HCT116 (cell line): ENCODE measurements around the gene RCVRN.

Experiments used
- EZH2phosphoT487 ChIP-seq: fragments of 200-600 bp; IDR thresholded peaks from 2 replicates; pipeline ENCODE4 v1.6.1; 2018; ENCODE audit warnings: antibody characterized with exemption, borderline replicate concordance
- POLR2A ChIP-seq: IDR thresholded peaks from 2 replicates; pipeline ENCODE4 v1.7.0; 2011; ENCODE audit warnings: borderline replicate concordance; ENCODE audit not compliant: insufficient read depth, insufficient read length; ENCODE audit errors: extremely low read depth
- POLR2AphosphoS5 ChIP-seq: IDR thresholded peaks from 2 replicates; pipeline ENCODE4 v1.6.1; 2011; ENCODE audit warnings: mild to moderate bottlenecking, low read depth, low read length, moderate library complexity
- RAD21 ChIP-seq: IDR thresholded peaks from 2 replicates; pipeline ENCODE4 v1.6.1; 2012; ENCODE audit warnings: low read depth, mild to moderate bottlenecking
- SP1 ChIP-seq: IDR thresholded peaks from 2 replicates; pipeline ENCODE4 v1.6.1; 2012; ENCODE audit warnings: low read depth
- ZNF274 ChIP-seq: fragments of 200-500 bp; sonication (Bioruptor generic); IDR thresholded peaks from 2 replicates; pipeline ENCODE4 v1.6.1; 2014; ENCODE audit warnings: mild to moderate bottlenecking, low read depth, low read length, inconsistent platforms
- TF ChIP-seq, protein P1 (sequence below): IDR thresholded peaks from 2 replicates; pipeline ENCODE4 v1.6.1; 2012
- TF ChIP-seq, protein P2 (sequence below), 3 experiments: fragments of 200-600 bp in 1 of 3; sonication (generic) in 1 of 3; IDR thresholded peaks in 2 of 3; conservative IDR thresholded peaks in 1 of 3; 2 replicates each; pipeline ENCODE4 v1.5.1; 2012 to 2017; ENCODE audit warnings: low read depth in 2 of 3, low read length in 2 of 3, antibody characterized with exemption in 1 of 3, borderline replicate concordance in 1 of 3, control low read depth in 1 of 3, mild to moderate bottlenecking in 1 of 3, mixed read lengths in 1 of 3, mixed run types in 1 of 3, moderate library complexity in 1 of 3; ENCODE audit not compliant: insufficient read depth in 1 of 3
- TF ChIP-seq, protein P3 (sequence below): IDR thresholded peaks from 2 replicates; pipeline ENCODE4 v1.6.1; 2011; ENCODE audit warnings: mild to moderate bottlenecking, low read length, moderate library complexity; ENCODE audit not compliant: insufficient replicate concordance; ENCODE audit errors: extremely low read depth

DNA sequence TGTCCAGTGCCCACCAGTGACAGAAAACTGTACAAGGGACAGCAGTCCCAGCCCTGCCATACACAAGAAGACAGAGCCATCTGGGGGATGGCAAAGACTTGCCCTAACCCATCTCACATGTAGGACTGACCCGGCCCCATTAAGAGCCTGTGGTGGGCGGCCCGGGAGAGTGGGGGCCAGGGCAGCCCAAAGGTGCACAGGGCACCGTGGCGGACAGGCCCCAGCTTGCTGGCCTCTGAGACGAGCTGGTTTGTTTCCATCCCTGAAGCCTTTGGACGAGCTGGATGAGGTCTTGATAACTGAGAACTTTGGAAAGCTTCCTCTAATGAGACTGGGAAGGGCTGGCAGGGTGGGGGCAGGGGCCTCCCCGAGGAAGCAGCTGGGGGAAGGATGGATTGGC, 11.0 kb upstream of the RCVRN start:
- no peak for TF ChIP-seq ZNF274
- TF ChIP-seq, protein P1, sequence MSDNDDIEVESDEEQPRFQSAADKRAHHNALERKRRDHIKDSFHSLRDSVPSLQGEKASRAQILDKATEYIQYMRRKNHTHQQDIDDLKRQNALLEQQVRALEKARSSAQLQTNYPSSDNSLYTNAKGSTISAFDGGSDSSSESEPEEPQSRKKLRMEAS: no peak
- TF ChIP-seq POLR2AphosphoS5: no peak
- TF ChIP-seq RAD21: no peak
- TF ChIP-seq SP1: no peak
- no peak for TF ChIP-seq EZH2phosphoT487
- no peak for TF ChIP-seq POLR2A
- TF ChIP-seq, protein P2, sequence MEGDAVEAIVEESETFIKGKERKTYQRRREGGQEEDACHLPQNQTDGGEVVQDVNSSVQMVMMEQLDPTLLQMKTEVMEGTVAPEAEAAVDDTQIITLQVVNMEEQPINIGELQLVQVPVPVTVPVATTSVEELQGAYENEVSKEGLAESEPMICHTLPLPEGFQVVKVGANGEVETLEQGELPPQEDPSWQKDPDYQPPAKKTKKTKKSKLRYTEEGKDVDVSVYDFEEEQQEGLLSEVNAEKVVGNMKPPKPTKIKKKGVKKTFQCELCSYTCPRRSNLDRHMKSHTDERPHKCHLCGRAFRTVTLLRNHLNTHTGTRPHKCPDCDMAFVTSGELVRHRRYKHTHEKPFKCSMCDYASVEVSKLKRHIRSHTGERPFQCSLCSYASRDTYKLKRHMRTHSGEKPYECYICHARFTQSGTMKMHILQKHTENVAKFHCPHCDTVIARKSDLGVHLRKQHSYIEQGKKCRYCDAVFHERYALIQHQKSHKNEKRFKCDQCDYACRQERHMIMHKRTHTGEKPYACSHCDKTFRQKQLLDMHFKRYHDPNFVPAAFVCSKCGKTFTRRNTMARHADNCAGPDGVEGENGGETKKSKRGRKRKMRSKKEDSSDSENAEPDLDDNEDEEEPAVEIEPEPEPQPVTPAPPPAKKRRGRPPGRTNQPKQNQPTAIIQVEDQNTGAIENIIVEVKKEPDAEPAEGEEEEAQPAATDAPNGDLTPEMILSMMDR (IDR thresholded peaks at IDR 0.05 in 2 of 3, conservative IDR thresholded peaks at IDR 0.05 in 1 of 3; ENCODE audit: borderline replicate concordance in 1 of 3, insufficient read depth in 1 of 3, low read depth in 2 of 3, low read length in 2 of 3): no peak
- TF ChIP-seq, protein P3, sequence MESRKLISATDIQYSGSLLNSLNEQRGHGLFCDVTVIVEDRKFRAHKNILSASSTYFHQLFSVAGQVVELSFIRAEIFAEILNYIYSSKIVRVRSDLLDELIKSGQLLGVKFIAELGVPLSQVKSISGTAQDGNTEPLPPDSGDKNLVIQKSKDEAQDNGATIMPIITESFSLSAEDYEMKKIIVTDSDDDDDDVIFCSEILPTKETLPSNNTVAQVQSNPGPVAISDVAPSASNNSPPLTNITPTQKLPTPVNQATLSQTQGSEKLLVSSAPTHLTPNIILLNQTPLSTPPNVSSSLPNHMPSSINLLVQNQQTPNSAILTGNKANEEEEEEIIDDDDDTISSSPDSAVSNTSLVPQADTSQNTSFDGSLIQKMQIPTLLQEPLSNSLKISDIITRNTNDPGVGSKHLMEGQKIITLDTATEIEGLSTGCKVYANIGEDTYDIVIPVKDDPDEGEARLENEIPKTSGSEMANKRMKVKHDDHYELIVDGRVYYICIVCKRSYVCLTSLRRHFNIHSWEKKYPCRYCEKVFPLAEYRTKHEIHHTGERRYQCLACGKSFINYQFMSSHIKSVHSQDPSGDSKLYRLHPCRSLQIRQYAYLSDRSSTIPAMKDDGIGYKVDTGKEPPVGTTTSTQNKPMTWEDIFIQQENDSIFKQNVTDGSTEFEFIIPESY: no peak
